Measurements from ENCODE around the gene CNGA4.

Gene CNGA4

GRCh38 chr11:6258571-6259081, 19.7 kb downstream of the CNGA4 start:
- no peak overlapping the region for H3K4me3 ChIP-seq (ENCODE audit: low read depth, low read length)
- no peak for TF ChIP-seq CTCF (conservative IDR thresholded peaks at IDR 0.05; ENCODE audit: low read depth, low read length)
- no peak for DNase-seq (ENCODE audit: low read depth)

GRCh38 chr11:6260207-6260726, 21.4 kb downstream of the CNGA4 start:
- no peak overlapping the region for H3K4me3 ChIP-seq (ENCODE audit: low read depth, low read length)
- no peak for DNase-seq (ENCODE audit: low read depth)
- no peak for TF ChIP-seq CTCF (conservative IDR thresholded peaks at IDR 0.05; ENCODE audit: low read depth, low read length)

GRCh38 chr11:6263662-6264061, 24.8 kb downstream of the CNGA4 start:
- DNase-seq (ENCODE audit: low read depth): no peak
- TF ChIP-seq CTCF (conservative IDR thresholded peaks at IDR 0.05; ENCODE audit: low read depth, low read length): no peak
- no peak overlapping the region for H3K4me3 ChIP-seq (ENCODE audit: low read depth, low read length)

GRCh38 chr11:6268820-6269219, 29.9 kb downstream of the CNGA4 start:
- no peak for TF ChIP-seq CTCF (conservative IDR thresholded peaks at IDR 0.05; ENCODE audit: low read depth, low read length)
- no peak overlapping the region for H3K4me3 ChIP-seq (ENCODE audit: low read depth, low read length)
- no peak for DNase-seq (ENCODE audit: low read depth)

GRCh38 chr11:6269994-6270393, 31.1 kb downstream of the CNGA4 start:
- TF ChIP-seq CTCF (conservative IDR thresholded peaks at IDR 0.05; ENCODE audit: low read depth, low read length): no peak
- no peak overlapping the region for H3K4me3 ChIP-seq (ENCODE audit: low read depth, low read length)
- no peak for DNase-seq (ENCODE audit: low read depth)

- DNase-seq (ENCODE audit: low read depth): no peak
- TF ChIP-seq CTCF (conservative IDR thresholded peaks at IDR 0.05; ENCODE audit: low read depth, low read length): no peak
- H3K4me3 ChIP-seq (ENCODE audit: low read depth, low read length): no peak overlapping the region
These were observed 31.8 kb downstream of the CNGA4 start for GRCh38 chr11:6270584-6271246.

- TF ChIP-seq CTCF (conservative IDR thresholded peaks at IDR 0.05; ENCODE audit: low read depth, low read length): no peak
- no peak overlapping the region for H3K4me3 ChIP-seq (ENCODE audit: low read depth, low read length)
- no peak for DNase-seq (ENCODE audit: low read depth)
These were observed 32.7 kb downstream of the CNGA4 start for GRCh38 chr11:6271598-6271997.

Measured in choroid plexus epithelial cell (primary cell).